SK-N-SH treated with all-trans-retinoic acid at 6 μM for 48 hours (cell line): Measurements from ENCODE around the gene MARS1.

ENCODE experiments used
- ARNTL ChIP-seq: fragments of 450-650 bp; formaldehyde crosslinking; IDR thresholded peaks from 2 replicates; pipeline ENCODE4 v1.5.0; 2020; ENCODE audit warnings: low read depth, mild to moderate bottlenecking, moderate library complexity, borderline replicate concordance
- ISL1 ChIP-seq: fragments of 250-450 bp; sonication (Bioruptor Pico); IDR thresholded peaks from 2 replicates; pipeline ENCODE4 v2.1.2; 2022; ENCODE audit warnings: mild to moderate bottlenecking, moderate library complexity
- PATZ1 ChIP-seq: fragments of 250-450 bp; sonication (Bioruptor Pico); IDR thresholded peaks from 2 replicates; pipeline ENCODE4 v1.8.0; 2020; ENCODE audit warnings: mild to moderate bottlenecking, moderate library complexity, borderline replicate concordance
- PPARA ChIP-seq: fragments of 250-450 bp; sonication (Bioruptor Pico); IDR thresholded peaks from 2 replicates; pipeline ENCODE4 v1.5.0; 2020; ENCODE audit warnings: mild to moderate bottlenecking, borderline replicate concordance
- ZFP30 ChIP-seq: fragments of 450-650 bp; formaldehyde crosslinking; IDR thresholded peaks from 2 replicates; pipeline ENCODE4 v1.5.0; 2022; ENCODE audit warnings: mild to moderate bottlenecking, moderate library complexity

DNA sequence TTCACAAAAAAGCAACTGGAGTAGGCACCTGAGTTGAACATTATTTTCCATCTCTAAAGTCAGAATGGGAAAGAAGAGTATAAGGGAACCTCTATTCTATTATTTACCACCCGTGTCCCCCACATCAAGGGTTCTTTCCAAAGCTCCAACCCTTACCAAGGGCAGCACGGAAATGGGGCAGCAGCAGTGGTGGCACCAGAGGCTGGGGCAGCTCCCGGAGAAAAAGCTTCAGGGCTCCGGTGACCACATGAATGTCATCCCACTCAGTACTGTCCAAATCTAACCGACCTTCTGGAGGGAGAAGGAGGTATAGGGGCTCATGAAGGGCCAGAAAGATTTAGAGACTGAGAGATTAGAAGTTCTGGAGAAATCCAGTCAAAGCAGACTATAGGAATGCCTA is 14.0 kb upstream of the MARS1 start:
- no peak for TF ChIP-seq ARNTL
- TF ChIP-seq ZFP30 (CRISPR knock-in tag) = no peak
- TF ChIP-seq PPARA (CRISPR knock-in tag) = no peak
- no peak for TF ChIP-seq PATZ1
- TF ChIP-seq ISL1 (CRISPR knock-in tag) = no peak
